Fibroblast of villous mesenchyme (primary cell): ENCODE data around the gene FGF12. TPM values are rescaled to one million over a fixed set of nuclear protein-coding genes. Genes with fewer than 3 reads are reported as not detected.

Experiments used
- DNase-seq: peaks from one replicate; pipeline ENCODE4 v3.0.0-alpha.2; 2010; ENCODE audit warnings: low read depth
- H3K4me3 ChIP-seq: 2 replicates; pipeline ENCODE4 v1.5.1; 2011; ENCODE audit warnings: low read depth, mild to moderate bottlenecking, low read length
- CTCF ChIP-seq: IDR thresholded peaks from 2 replicates; pipeline ENCODE4 v1.5.1; 2012; ENCODE audit warnings: low read depth, mild to moderate bottlenecking, low read length; ENCODE audit not compliant: insufficient read depth
- total RNA-seq: library from RNA; depleted of rRNA; stranded (reverse); fragments of >200 nt; gene quantifications from 2 replicates; pipeline ENCODE4 v1.2.3, GENCODE V29; 2012

Gene FGF12
- total RNA-seq, 1 donor: under 0.01 TPM

DNA sequence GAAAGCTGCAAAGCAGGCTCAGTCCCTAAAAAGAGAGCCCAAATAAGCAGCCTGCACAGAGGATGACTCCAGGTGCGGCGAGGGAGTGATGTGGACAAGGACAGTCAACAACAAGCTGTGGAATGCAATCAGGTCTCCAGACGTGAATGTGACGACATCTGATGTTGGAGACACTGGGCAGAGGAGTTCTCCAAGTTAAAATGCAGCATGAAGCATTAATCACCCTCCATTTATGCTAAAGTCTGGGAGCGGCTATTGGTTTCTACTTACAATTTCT lies 316.7 kb downstream of the FGF12 start:
- no peak overlapping the region for H3K4me3 ChIP-seq
- DNase-seq: no peak
- TF ChIP-seq CTCF: no peak

DNA sequence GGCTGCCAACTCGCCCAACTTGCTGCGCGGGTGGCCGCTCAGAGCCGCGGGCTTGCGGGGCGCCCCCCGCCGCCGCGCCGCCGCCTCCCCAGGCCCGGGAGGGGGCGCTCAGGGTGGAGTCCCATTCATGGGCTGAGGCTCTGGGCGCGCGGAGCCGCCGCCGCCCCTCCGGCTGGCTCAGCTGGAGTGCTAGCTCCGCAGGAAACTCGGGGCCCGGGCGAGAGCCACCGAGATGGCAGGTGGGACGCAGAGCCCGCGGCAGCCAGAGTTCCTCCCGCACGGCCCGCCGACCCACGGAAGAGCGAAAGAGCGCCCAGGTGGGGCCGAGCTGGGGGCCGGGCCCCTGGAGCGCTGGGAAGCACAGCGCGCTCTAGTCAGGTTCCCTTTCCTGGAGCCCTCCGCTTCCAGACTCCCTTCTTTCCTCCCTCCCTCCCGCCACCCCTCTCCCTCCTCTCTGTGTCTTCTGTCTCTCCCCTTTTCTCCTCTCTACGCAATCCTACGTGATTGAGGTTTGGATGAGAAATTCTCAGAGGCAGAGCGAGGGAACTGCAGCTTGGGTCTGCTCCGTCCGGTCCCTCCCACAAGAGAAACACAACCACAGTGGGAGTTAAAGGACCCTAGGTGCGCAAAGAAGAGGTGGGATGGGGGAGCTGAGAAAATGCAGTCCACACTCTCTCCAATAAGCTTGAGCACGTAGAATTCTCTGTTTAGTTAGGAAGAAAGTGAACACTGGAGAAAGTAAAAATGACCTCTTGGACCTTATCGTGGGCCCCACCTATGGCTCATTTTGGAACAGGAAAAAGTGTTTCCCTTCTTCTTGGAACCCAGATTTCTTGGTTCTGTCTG lies 317.3 kb downstream of the FGF12 start:
- no peak for DNase-seq

GRCh38 chr3:192409201-192409837 lies 318.0 kb downstream of the FGF12 start:
- no peak for DNase-seq
- no peak overlapping the region for H3K4me3 ChIP-seq
- no peak for TF ChIP-seq CTCF

More for the DNA sequence above, 317.3 kb downstream of the FGF12 start:
- H3K4me3 ChIP-seq: no peak overlapping the region
- TF ChIP-seq CTCF: no peak

DNA sequence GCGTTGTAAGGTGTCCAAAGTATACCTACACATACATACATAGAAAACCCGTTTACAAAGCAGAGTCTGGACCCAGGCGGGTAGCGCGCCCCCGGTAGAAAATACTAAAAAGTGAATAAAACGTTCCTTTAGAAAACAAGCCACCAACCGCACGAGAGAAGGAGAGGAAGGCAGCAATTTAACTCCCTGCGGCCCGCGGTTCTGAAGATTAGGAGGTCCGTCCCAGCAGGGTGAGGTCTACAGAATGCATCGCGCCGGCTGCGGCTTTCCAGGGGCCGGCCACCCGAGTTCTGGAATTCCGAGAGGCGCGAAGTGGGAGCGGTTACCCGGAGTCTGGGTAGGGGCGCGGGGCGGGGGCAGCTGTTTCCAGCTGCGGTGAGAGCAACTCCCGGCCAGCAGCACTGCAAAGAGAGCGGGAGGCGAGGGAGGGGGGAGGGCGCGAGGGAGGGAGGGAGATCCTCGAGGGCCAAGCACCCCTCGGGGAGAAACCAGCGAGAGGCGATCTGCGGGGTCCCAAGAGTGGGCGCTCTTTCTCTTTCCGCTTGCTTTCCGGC lies 318.6 kb downstream of the FGF12 start:
- DNase-seq: no peak
- no peak overlapping the region for H3K4me3 ChIP-seq
- no peak for TF ChIP-seq CTCF

- DNase-seq: no peak
- no peak for TF ChIP-seq CTCF
- no peak overlapping the region for H3K4me3 ChIP-seq
Observed at GRCh38 chr3:192408007-192408646, 319.2 kb downstream of the FGF12 start.

DNA sequence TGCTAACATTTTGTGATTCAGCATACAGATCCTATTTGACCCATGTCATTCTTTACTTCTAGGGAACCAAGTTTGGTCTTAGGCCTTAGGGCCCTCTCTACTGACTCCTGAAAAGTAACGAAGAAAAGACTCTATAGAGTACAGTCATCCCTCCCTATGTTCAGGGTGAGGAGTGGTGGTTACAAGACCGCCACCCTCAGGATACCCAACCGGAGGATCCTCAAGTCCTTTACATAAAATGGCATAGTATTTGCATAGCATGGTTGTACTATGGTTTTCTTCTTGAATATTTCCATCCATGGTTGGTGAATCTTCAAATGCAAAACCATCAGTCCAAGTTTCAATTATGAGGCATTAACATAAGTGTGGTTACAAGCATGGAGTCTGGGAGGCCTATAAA lies 327.6 kb downstream of the FGF12 start:
- DNase-seq: no peak
- no peak overlapping the region for H3K4me3 ChIP-seq
- TF ChIP-seq CTCF: no peak
